Peyer's patch (tissue), 4 donors: ENCODE data around the gene OR52A5.
"Not testable (repeated sequence)": the region's sequence is repeated elsewhere in the genome, so short reads cannot be mapped to it uniquely, and the experiment has no call there.

ENCODE experiments used
- CTCF ChIP-seq, 6 experiments: fragments of 450-650 bp in 4 of 6; fragments of 200-600 bp in 2 of 6; sonication (generic) in 1 of 6; IDR thresholded peaks; one replicate each; pipeline ENCODE4 v1.5.1; 2017 to 2019; ENCODE audit warnings: antibody characterized with exemption in 6 of 6, mild to moderate bottlenecking in 3 of 6, moderate library complexity in 1 of 6
- POLR2A ChIP-seq, 2 donors: fragments of 450-650 bp; IDR thresholded peaks; one replicate each; pipeline ENCODE4 v1.5.1; 2017; ENCODE audit warnings: antibody characterized with exemption in 2 of 2, mild to moderate bottlenecking in 2 of 2, moderate library complexity in 2 of 2

- TF ChIP-seq CTCF, POLR2A (IDR thresholded peaks at IDR 0.05): not testable (repeated sequence)
These were observed 26.7 kb upstream of the OR52A5 start for GRCh38 chr11:5164807-5165206.
